ENCODE results near the gene KRTAP6-2. TPM values are rescaled to one million over a fixed set of nuclear protein-coding genes. Genes with fewer than 3 reads are reported as not detected.

KRTAP6-2 gene
- total and polyA plus RNA-seq, 9 donors: not detected

Other genes starting within 250 kb of the KRTAP6-2 start
- gene KRTAP13-2, start 226.6 kb downstream of the KRTAP6-2 start, total RNA-seq: not detected
- not detected for gene KRTAP13-2, start 226.6 kb downstream of the KRTAP6-2 start, polyA plus RNA-seq (ENCODE audit: insufficient read depth in 1 of 8, insufficient read length in 8 of 8, low replicate concordance in 1 of 8)
- not detected for gene KRTAP13-1, start 202.9 kb downstream of the KRTAP6-2 start, total RNA-seq
- not detected for gene KRTAP13-1, start 202.9 kb downstream of the KRTAP6-2 start, polyA plus RNA-seq (ENCODE audit: insufficient read depth in 1 of 8, insufficient read length in 8 of 8, low replicate concordance in 1 of 8)
- not detected for gene KRTAP13-3, start 173.0 kb downstream of the KRTAP6-2 start, total RNA-seq
- gene KRTAP13-3, start 173.0 kb downstream of the KRTAP6-2 start, polyA plus RNA-seq (ENCODE audit: insufficient read depth in 1 of 8, insufficient read length in 8 of 8, low replicate concordance in 1 of 8): not detected
- gene KRTAP13-4, start 168.7 kb downstream of the KRTAP6-2 start, total RNA-seq: not detected
- not detected for gene KRTAP13-4, start 168.7 kb downstream of the KRTAP6-2 start, polyA plus RNA-seq (ENCODE audit: insufficient read depth in 1 of 8, insufficient read length in 8 of 8, low replicate concordance in 1 of 8)
- not detected for gene KRTAP15-1, start 158.6 kb downstream of the KRTAP6-2 start, total RNA-seq
- not detected for gene KRTAP15-1, start 158.6 kb downstream of the KRTAP6-2 start, polyA plus RNA-seq (ENCODE audit: insufficient read depth in 1 of 8, insufficient read length in 8 of 8, low replicate concordance in 1 of 8)
- not detected for gene KRTAP19-1, start 118.5 kb downstream of the KRTAP6-2 start, total RNA-seq
- not detected for gene KRTAP19-1, start 118.5 kb downstream of the KRTAP6-2 start, polyA plus RNA-seq (ENCODE audit: insufficient read depth in 1 of 8, insufficient read length in 8 of 8, low replicate concordance in 1 of 8)
- not detected for gene KRTAP19-2, start 111.5 kb downstream of the KRTAP6-2 start, total RNA-seq
- not detected for gene KRTAP19-2, start 111.5 kb downstream of the KRTAP6-2 start, polyA plus RNA-seq (ENCODE audit: insufficient read depth in 1 of 8, insufficient read length in 8 of 8, low replicate concordance in 1 of 8)
- not detected for gene KRTAP19-3, start 106.9 kb downstream of the KRTAP6-2 start, total RNA-seq
- gene KRTAP19-3, start 106.9 kb downstream of the KRTAP6-2 start, polyA plus RNA-seq (ENCODE audit: insufficient read depth in 1 of 8, insufficient read length in 8 of 8, low replicate concordance in 1 of 8): not detected
- not detected for gene KRTAP19-4, start 101.7 kb downstream of the KRTAP6-2 start, total RNA-seq
- not detected for gene KRTAP19-4, start 101.7 kb downstream of the KRTAP6-2 start, polyA plus RNA-seq (ENCODE audit: insufficient read depth in 1 of 8, insufficient read length in 8 of 8, low replicate concordance in 1 of 8)
- not detected for gene KRTAP19-5, start 96.8 kb downstream of the KRTAP6-2 start, total RNA-seq
- gene KRTAP19-5, start 96.8 kb downstream of the KRTAP6-2 start, polyA plus RNA-seq (ENCODE audit: insufficient read depth in 1 of 8, insufficient read length in 8 of 8, low replicate concordance in 1 of 8): not detected
- gene KRTAP19-6, start 57.0 kb downstream of the KRTAP6-2 start, total RNA-seq: not detected
- not detected for gene KRTAP19-6, start 57.0 kb downstream of the KRTAP6-2 start, polyA plus RNA-seq (ENCODE audit: insufficient read depth in 1 of 8, insufficient read length in 8 of 8, low replicate concordance in 1 of 8)
- not detected for gene KRTAP19-7, start 37.6 kb downstream of the KRTAP6-2 start, total RNA-seq
- gene KRTAP19-7, start 37.6 kb downstream of the KRTAP6-2 start, polyA plus RNA-seq (ENCODE audit: insufficient read depth in 1 of 8, insufficient read length in 8 of 8, low replicate concordance in 1 of 8): not detected
- gene KRTAP22-2, start 8.5 kb downstream of the KRTAP6-2 start, total RNA-seq: not detected
- not detected for gene KRTAP22-2, start 8.5 kb downstream of the KRTAP6-2 start, polyA plus RNA-seq (ENCODE audit: insufficient read depth in 1 of 8, insufficient read length in 8 of 8, low replicate concordance in 1 of 8)
- gene KRTAP6-3, start 6.5 kb downstream of the KRTAP6-2 start, total RNA-seq: not detected
- gene KRTAP6-3, start 6.5 kb downstream of the KRTAP6-2 start, polyA plus RNA-seq (ENCODE audit: insufficient read depth in 1 of 8, insufficient read length in 8 of 8, low replicate concordance in 1 of 8): not detected
- gene KRTAP22-1, start 2.2 kb upstream of the KRTAP6-2 start, total RNA-seq: not detected
- not detected for gene KRTAP22-1, start 2.2 kb upstream of the KRTAP6-2 start, polyA plus RNA-seq (ENCODE audit: insufficient read depth in 1 of 8, insufficient read length in 8 of 8, low replicate concordance in 1 of 8)
- not detected for gene KRTAP6-1, start 15.0 kb upstream of the KRTAP6-2 start, total RNA-seq
- gene KRTAP6-1, start 15.0 kb upstream of the KRTAP6-2 start, polyA plus RNA-seq (ENCODE audit: insufficient read depth in 1 of 8, insufficient read length in 8 of 8, low replicate concordance in 1 of 8): not detected
- gene KRTAP20-1, start 17.5 kb upstream of the KRTAP6-2 start, total RNA-seq: not detected
- gene KRTAP20-1, start 17.5 kb upstream of the KRTAP6-2 start, polyA plus RNA-seq (ENCODE audit: insufficient read depth in 1 of 8, insufficient read length in 8 of 8, low replicate concordance in 1 of 8): not detected
- gene KRTAP20-4, start 21.7 kb upstream of the KRTAP6-2 start, total RNA-seq: not detected
- gene KRTAP20-4, start 21.7 kb upstream of the KRTAP6-2 start, polyA plus RNA-seq (ENCODE audit: insufficient read depth in 1 of 8, insufficient read length in 8 of 8, low replicate concordance in 1 of 8): not detected
- not detected for gene KRTAP20-2, start 36.3 kb upstream of the KRTAP6-2 start, total RNA-seq
- not detected for gene KRTAP20-2, start 36.3 kb upstream of the KRTAP6-2 start, polyA plus RNA-seq (ENCODE audit: insufficient read depth in 1 of 8, insufficient read length in 8 of 8, low replicate concordance in 1 of 8)
- not detected for gene KRTAP20-3, start 44.0 kb upstream of the KRTAP6-2 start, total RNA-seq
- gene KRTAP20-3, start 44.0 kb upstream of the KRTAP6-2 start, polyA plus RNA-seq (ENCODE audit: insufficient read depth in 1 of 8, insufficient read length in 8 of 8, low replicate concordance in 1 of 8): not detected
- gene KRTAP21-3, start 119.9 kb upstream of the KRTAP6-2 start, total RNA-seq: not detected
- not detected for gene KRTAP21-3, start 119.9 kb upstream of the KRTAP6-2 start, polyA plus RNA-seq (ENCODE audit: insufficient read depth in 1 of 8, insufficient read length in 8 of 8, low replicate concordance in 1 of 8)
- not detected for gene KRTAP21-2, start 148.4 kb upstream of the KRTAP6-2 start, total RNA-seq
- not detected for gene KRTAP21-2, start 148.4 kb upstream of the KRTAP6-2 start, polyA plus RNA-seq (ENCODE audit: insufficient read depth in 1 of 8, insufficient read length in 8 of 8, low replicate concordance in 1 of 8)
- not detected for gene KRTAP21-1, start 156.5 kb upstream of the KRTAP6-2 start, total RNA-seq
- not detected for gene KRTAP21-1, start 156.5 kb upstream of the KRTAP6-2 start, polyA plus RNA-seq (ENCODE audit: insufficient read depth in 1 of 8, insufficient read length in 8 of 8, low replicate concordance in 1 of 8)
- not detected for gene KRTAP8-1, start 214.4 kb upstream of the KRTAP6-2 start, total RNA-seq
- not detected for gene KRTAP8-1, start 214.4 kb upstream of the KRTAP6-2 start, polyA plus RNA-seq (ENCODE audit: insufficient read depth in 1 of 8, insufficient read length in 8 of 8, low replicate concordance in 1 of 8)
- gene KRTAP7-1, start 230.9 kb upstream of the KRTAP6-2 start, total RNA-seq: not detected
- gene KRTAP7-1, start 230.9 kb upstream of the KRTAP6-2 start, polyA plus RNA-seq (ENCODE audit: insufficient read depth in 1 of 8, insufficient read length in 8 of 8, low replicate concordance in 1 of 8): not detected